Endothelial cell of umbilical vein (primary cell): ENCODE data around the gene CDKN1C. TPM values are rescaled to one million over a fixed set of nuclear protein-coding genes. Genes with fewer than 3 reads are reported as not detected.
A peak's percentile ranks its signal among the peaks of the same experiment; 100 is the strongest.

Experiments used
- BruUV-seq: library from RNA; stranded (reverse); fragments of 400-500 nt; replicated peaks from 2 replicates; lab custom pipeline; 2021; lab: Mats Ljungman, UMichigan
- CTCF ChIA-PET: fragments of 300-600, 350-600 bp; sonication (Branson Sonifier 250); formaldehyde crosslinking; loops from one replicate; lab custom pipeline; 2021; ENCODE audit warnings: antibody characterized with exemption, inconsistent platforms; lab: Charles Lee
- POLR2A ChIA-PET: fragments of 300-600, 350-600 bp; sonication (Branson Sonifier 250); formaldehyde crosslinking; loops from one replicate; lab custom pipeline; 2021; ENCODE audit warnings: antibody characterized with exemption, inconsistent platforms; lab: Charles Lee
- DNase-seq: peaks from one replicate; pipeline ENCODE4 v3.0.0-alpha.2; 2011; ENCODE audit warnings: low read depth, low spot score
- FAIRE-seq: peaks from 2 replicates; lab custom pipeline; 2011; peaks lifted over from hg19 to GRCh38; lab: Jason Lieb, UNC
- H2AFZ ChIP-seq: 2 replicates; pipeline ENCODE4 v1.6.0; 2012; ENCODE audit warnings: low read depth, low read length, control low read depth, inconsistent platforms
- H3K27ac ChIP-seq: 2 replicates; pipeline ENCODE4 v1.5.1; 2011; ENCODE audit warnings: low read depth, mild to moderate bottlenecking, control low read depth, low read length, moderate library complexity; ENCODE audit not compliant: insufficient read depth
- H3K27me3 ChIP-seq, 2 experiments: 2 replicates each; pipeline versions ENCODE4 v1.6.0 to v1.6.1; 2011; ENCODE audit warnings: low read length in 2 of 2, mixed read lengths in 1 of 2; ENCODE audit not compliant: control insufficient read depth in 2 of 2, insufficient read depth in 2 of 2
- H3K36me3 ChIP-seq, 2 experiments: 2 replicates in 1 of 2; 3 replicates in 1 of 2; pipeline ENCODE4 v1.5.1; 2011; ENCODE audit warnings: low read length in 2 of 2, mild to moderate bottlenecking in 1 of 2, moderate library complexity in 1 of 2; ENCODE audit not compliant: control insufficient read depth in 2 of 2, insufficient read depth in 2 of 2; ENCODE audit errors: extremely low read depth in 1 of 2
- H3K4me1 ChIP-seq: 3 replicates; pipeline ENCODE4 v1.5.1; 2011; ENCODE audit warnings: mild to moderate bottlenecking, low read length; ENCODE audit not compliant: control insufficient read depth, insufficient read depth; ENCODE audit errors: extremely low read depth
- H3K4me2 ChIP-seq: 2 replicates; pipeline ENCODE4 v1.6.1; 2011; ENCODE audit warnings: low read length, control low read depth, mixed read lengths; ENCODE audit not compliant: insufficient read depth
- H3K4me3 ChIP-seq, 3 experiments: fragments of 200-600 bp in 1 of 3; sonication (generic), shearing (Covaris generic) in 1 of 3; replicated peaks in 1 of 3; 2 replicates each; pipeline ENCODE4 v1.5.1; 2011 to 2016; ENCODE audit warnings: control low read depth in 3 of 3, low read length in 3 of 3, mild to moderate bottlenecking in 2 of 3, inconsistent platforms in 1 of 3, low read depth in 1 of 3, moderate library complexity in 1 of 3; ENCODE audit not compliant: insufficient read depth in 1 of 3
- H3K79me2 ChIP-seq: 2 replicates; pipeline ENCODE4 v1.6.0; 2012; ENCODE audit warnings: low read length, inconsistent platforms; ENCODE audit not compliant: control insufficient read depth, insufficient read depth
- H3K9ac ChIP-seq: replicated peaks from 2 replicates; pipeline ENCODE3; 2011; ENCODE audit warnings: low read length, control low read depth; ENCODE audit not compliant: insufficient read depth; ENCODE audit errors: extremely low read depth
- H3K9me1 ChIP-seq: replicated peaks from 3 replicates; pipeline ENCODE4 v1.6.0; 2011; ENCODE audit warnings: mild to moderate bottlenecking, low read length; ENCODE audit not compliant: control insufficient read depth, insufficient read depth; ENCODE audit errors: extremely low read depth
- H3K9me3 ChIP-seq: replicated peaks from 2 replicates; pipeline ENCODE4 v1.5.1; 2012; ENCODE audit warnings: low read length, inconsistent platforms; ENCODE audit not compliant: control insufficient read depth, insufficient read depth
- H4K20me1 ChIP-seq: replicated peaks from 2 replicates; pipeline ENCODE3; 2011; ENCODE audit warnings: mild to moderate bottlenecking, low read length; ENCODE audit not compliant: control insufficient read depth, insufficient read depth; ENCODE audit errors: extremely low read depth
- EZH2 ChIP-seq: IDR thresholded peaks from 2 replicates; pipeline ENCODE4 v1.6.1; 2012; ENCODE audit warnings: borderline replicate concordance, low read depth, mild to moderate bottlenecking, moderate library complexity, low read length, inconsistent platforms; ENCODE audit not compliant: severe bottlenecking
- GATA2 ChIP-seq: IDR thresholded peaks from 2 replicates; pipeline ENCODE4 v1.7.0; 2011; ENCODE audit warnings: low read depth, mild to moderate bottlenecking, moderate library complexity, mixed read lengths, low read length; ENCODE audit not compliant: insufficient read length, insufficient read depth
- MYC ChIP-seq: IDR thresholded peaks from one replicate; pipeline ENCODE4 v1.6.1; 2011; ENCODE audit warnings: mild to moderate bottlenecking, low read depth, low read length
- dilution Hi-C: fragments of 300-500 bp; cut with MboI; formaldehyde crosslinking; loops from one replicate; pipeline ENCODE4 v1.15.0; 2019; ENCODE audit warnings: low sequenced_read_pairs; ENCODE audit not compliant: extremely low pct_ligation_motif_present
- intact Hi-C: fragments of 100-400 bp; cut with micrococcal nuclease; formaldehyde crosslinking; loops from one replicate; pipeline ENCODE4 v1.10.0; 2022
- polyA plus RNA-seq, 4 experiments: library from polyadenylated mRNA; depleted of rRNA in 3 of 4; stranded (reverse) in 3 of 4; unstranded in 1 of 4; fragments of >200 nt; gene quantifications; 2 replicates each; pipeline versions ENCODE4 v1.2.1 to v1.2.3, GENCODE V29; 2011 to 2012; ENCODE audit warnings: missing spikeins in 1 of 4
- total RNA-seq: library from RNA; stranded (reverse); gene quantifications from 2 replicates; pipeline ENCODE4 v1.2.3, GENCODE V29; 2021
- TF ChIP-seq, protein P1 (sequence below), 2 donors: IDR thresholded peaks; 1 replicate in 1 of 2; 2 replicates in 1 of 2; pipeline ENCODE4 v1.5.1; 2011; ENCODE audit warnings: low read length in 2 of 2, mild to moderate bottlenecking in 2 of 2, moderate library complexity in 2 of 2, control low read depth in 1 of 2, inconsistent platforms in 1 of 2, low read depth in 1 of 2; ENCODE audit not compliant: insufficient read depth in 1 of 2; ENCODE audit errors: extremely low read depth in 1 of 2

CDKN1C gene
- total and polyA plus RNA-seq, 2 donors (not counting 3 experiments of a cell fraction or from before 2014, with no cell fraction given) = 4.1 to 9.0 TPM

DNA sequence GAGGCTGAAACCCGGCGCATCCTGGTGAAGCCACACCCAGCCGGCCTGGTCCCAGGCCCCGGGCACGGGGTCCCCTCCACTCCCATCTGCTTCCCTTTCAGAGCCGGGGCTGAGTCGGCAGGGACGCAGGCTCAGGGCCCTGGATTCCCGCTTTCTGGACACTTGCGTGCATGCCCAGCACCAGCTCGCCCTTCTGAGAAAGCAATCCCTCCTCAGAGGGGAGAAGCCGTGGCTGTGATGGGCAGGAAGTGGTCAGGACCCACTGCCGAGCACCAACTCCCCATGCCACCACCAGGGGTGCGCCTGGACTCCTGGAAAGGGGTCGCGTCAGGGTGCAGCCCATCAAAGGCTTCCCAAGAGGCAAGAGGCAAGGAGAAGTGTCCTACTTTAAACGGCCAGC is 15.1 kb downstream of the CDKN1C start:
- dilution Hi-C loops = no loop called here
- POLR2A ChIA-PET = no interaction called here
- no peak for DNase-seq
- CTCF ChIA-PET = no interaction called here
- Histone ChIP-seq H3K79me2 (no peaks in the 10 kb centered on the region), H3K9ac (no peak overlapping the region), H4K20me1 (no peaks in the 10 kb centered on the region), H3K27ac (no peak overlapping the region), H3K36me3 (no peaks in the 10 kb centered on the region), H3K4me2 (no peak overlapping the region), H3K4me1 (no peaks in the 10 kb centered on the region), H3K9me1 (no peaks in the 10 kb centered on the region), H2AFZ (no peak overlapping the region), H3K4me3 (no peak overlapping the region), H3K27me3 (peaks cover 45 to 47% of the 10 kb centered on the region in 2 experiments), H3K9me3 (no peaks in the 10 kb centered on the region)
- no peak for FAIRE-seq
- intact Hi-C loops = no loop called here
- TF ChIP-seq MYC = no peak
- TF ChIP-seq, protein P1, sequence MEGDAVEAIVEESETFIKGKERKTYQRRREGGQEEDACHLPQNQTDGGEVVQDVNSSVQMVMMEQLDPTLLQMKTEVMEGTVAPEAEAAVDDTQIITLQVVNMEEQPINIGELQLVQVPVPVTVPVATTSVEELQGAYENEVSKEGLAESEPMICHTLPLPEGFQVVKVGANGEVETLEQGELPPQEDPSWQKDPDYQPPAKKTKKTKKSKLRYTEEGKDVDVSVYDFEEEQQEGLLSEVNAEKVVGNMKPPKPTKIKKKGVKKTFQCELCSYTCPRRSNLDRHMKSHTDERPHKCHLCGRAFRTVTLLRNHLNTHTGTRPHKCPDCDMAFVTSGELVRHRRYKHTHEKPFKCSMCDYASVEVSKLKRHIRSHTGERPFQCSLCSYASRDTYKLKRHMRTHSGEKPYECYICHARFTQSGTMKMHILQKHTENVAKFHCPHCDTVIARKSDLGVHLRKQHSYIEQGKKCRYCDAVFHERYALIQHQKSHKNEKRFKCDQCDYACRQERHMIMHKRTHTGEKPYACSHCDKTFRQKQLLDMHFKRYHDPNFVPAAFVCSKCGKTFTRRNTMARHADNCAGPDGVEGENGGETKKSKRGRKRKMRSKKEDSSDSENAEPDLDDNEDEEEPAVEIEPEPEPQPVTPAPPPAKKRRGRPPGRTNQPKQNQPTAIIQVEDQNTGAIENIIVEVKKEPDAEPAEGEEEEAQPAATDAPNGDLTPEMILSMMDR (IDR thresholded peaks at IDR 0.05; ENCODE audit: extremely low read depth in 1 of 2, insufficient read depth in 1 of 2, low read depth in 1 of 2, low read length in 2 of 2) = no peak
- BruUV-seq = no TSS peak

DNA sequence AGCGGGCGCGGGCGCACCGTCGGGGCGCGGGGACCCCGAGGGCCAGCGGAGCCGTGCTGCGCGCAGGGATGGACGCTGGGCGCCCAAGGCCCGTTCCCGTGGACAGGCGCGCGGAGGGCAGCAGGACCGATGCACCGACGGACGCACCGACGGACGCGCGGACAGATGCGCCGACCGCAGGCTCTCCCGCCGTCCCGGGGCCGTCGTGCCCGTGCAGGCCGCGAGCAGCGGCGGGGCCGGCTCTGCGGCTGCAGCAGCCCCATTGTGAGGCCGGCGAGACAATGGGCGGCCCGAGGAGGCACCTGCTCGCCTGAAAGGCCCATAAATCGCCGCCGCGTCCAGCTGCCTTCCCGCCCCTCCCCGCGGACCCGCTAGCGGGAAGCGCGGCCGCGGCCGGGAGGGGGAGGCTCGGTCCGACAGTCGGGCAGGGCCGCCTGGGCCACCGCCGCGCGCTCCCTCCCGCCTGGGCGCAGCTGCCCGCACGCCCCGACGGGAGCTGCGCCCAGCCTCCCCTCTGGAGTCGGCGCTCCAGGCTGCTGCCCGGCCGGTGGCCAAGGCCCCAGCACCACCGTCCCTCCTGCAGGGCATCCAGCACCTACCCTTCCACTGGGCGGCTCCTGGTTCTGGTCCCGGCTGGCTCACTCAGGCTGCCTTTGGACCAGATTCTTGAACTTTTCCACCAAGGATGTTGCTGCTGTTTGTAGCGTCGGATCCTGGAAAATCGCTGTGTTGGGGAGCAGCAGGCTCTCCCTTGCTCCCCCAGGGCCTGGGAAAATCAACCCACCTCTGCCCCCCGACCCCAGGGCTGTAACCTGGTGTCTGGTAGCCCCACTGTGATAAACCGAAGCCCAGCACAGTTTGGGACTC is 15.8 kb downstream of the CDKN1C start:
- Histone ChIP-seq H3K36me3 (no peaks in the 10 kb centered on the region), H3K9ac (no peak overlapping the region), H3K9me1 (no peaks in the 10 kb centered on the region), H3K4me1 (no peaks in the 10 kb centered on the region), H3K4me2 (no peak overlapping the region), H3K9me3 (no peaks in the 10 kb centered on the region), H4K20me1 (no peaks in the 10 kb centered on the region), H3K4me3 (no peak overlapping the region), H2AFZ (no peak overlapping the region), H3K79me2 (no peaks in the 10 kb centered on the region), H3K27me3 (peaks cover 45 to 48% of the 10 kb centered on the region in 2 experiments), H3K27ac (no peak overlapping the region)
- dilution Hi-C loops = no loop called here
- intact Hi-C loops = no loop called here
- DNase-seq (no peak), FAIRE-seq (no peak)
- TF ChIP-seq EZH2 (peak; percentile 62), GATA2 (no peak)
- ChIA-PET POLR2A (no interaction called here), CTCF (interaction anchor here (1.7 kb wide), 1 partner anchor 336 kb away, joined by 5 read pairs; no protein-coding TSS in a partner anchor)
- BruUV-seq = no TSS peak
